SK-N-MC (cell line): Measurements from ENCODE around the gene CDC42EP1.

Source experiments
- DNase-seq: peaks from one replicate; pipeline ENCODE4 v3.0.0-alpha.2; 2011; ENCODE audit warnings: low read depth, low spot score
- H3K27ac ChIP-seq: fragments of 200-600 bp; sonication (generic); 2 replicates; pipeline ENCODE4 v1.5.1; 2016; ENCODE audit warnings: mixed run types
- H3K36me3 ChIP-seq: fragments of 200-600 bp; sonication (generic); 2 replicates; pipeline ENCODE4 v1.6.1; 2017; ENCODE audit warnings: antibody characterized with exemption, low read length, mixed read lengths; ENCODE audit not compliant: insufficient read depth
- H3K4me3 ChIP-seq: fragments of 200-600 bp; sonication (generic); 2 replicates; pipeline ENCODE4 v1.5.1; 2016
- H3K9ac ChIP-seq: fragments of 200-600 bp; sonication (generic); 2 replicates; pipeline ENCODE4 v1.8.0; 2017; ENCODE audit warnings: mixed run types, mixed read lengths; ENCODE audit not compliant: insufficient read length
- H3K9me3 ChIP-seq: fragments of 200-600 bp; sonication (generic); 2 replicates; pipeline ENCODE4 v1.6.1; 2017; ENCODE audit warnings: low read depth, mild to moderate bottlenecking, antibody characterized with exemption, low read length, moderate library complexity, mixed read lengths
- EZH2 ChIP-seq: fragments of 200-600 bp; sonication (generic); IDR thresholded peaks from one replicate; pipeline ENCODE4 v1.6.1; 2017; ENCODE audit warnings: antibody characterized with exemption
- FOXP2 ChIP-seq: optimal IDR thresholded peaks from 2 replicates; pipeline ENCODE3; 2011; ENCODE audit warnings: mild to moderate bottlenecking, moderate library complexity; ENCODE audit not compliant: insufficient read depth; ENCODE audit errors: extremely low read length, control extremely low read depth
- POLR2AphosphoS5 ChIP-seq: IDR thresholded peaks from 2 replicates; pipeline ENCODE4 v1.6.1; 2012; ENCODE audit warnings: mild to moderate bottlenecking, low read depth, low read length, borderline replicate concordance

CDC42EP1 gene, protein sequence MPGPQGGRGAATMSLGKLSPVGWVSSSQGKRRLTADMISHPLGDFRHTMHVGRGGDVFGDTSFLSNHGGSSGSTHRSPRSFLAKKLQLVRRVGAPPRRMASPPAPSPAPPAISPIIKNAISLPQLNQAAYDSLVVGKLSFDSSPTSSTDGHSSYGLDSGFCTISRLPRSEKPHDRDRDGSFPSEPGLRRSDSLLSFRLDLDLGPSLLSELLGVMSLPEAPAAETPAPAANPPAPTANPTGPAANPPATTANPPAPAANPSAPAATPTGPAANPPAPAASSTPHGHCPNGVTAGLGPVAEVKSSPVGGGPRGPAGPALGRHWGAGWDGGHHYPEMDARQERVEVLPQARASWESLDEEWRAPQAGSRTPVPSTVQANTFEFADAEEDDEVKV

DNA sequence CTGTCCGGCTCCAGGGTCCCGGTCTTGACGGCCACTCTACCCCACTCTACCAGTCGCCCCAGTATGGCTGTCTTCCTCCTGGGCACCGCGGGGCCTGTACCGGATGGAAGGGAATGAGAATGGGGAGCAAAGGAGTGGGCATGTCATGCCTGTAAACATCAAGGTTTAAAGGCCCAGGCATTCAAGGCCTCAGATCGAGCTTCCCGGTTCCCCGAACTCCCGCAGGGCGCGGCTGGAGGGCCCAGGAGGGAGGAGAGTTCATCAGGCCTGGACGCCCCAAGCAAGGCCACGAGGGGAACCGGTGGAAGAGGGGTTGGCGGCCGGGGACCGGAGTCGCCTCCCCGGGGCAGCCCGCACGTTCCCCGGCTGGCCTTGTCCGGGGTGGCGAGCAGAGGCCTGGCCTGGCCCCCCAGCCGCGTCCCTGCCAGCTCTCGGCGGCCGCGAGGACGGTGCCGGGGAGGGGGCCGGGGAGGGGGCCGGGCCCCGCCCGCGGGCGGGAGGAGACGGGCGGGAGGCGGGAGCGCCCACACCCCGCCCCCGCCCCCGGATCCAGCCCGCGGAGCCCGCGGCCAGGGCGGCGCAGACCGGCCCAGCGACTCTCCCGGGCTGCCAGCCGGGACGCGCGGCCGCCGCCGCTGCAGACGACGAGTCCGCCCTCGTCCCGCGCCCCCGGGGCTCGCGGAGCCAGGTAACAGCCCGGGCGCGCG, at the start of gene CDC42EP1:
CDC42EP1 (plus strand) TSS at position 580 of the 707 bp plus-strand sequence. CDS start 5,870 bp downstream, outside the sequence.
- TF ChIP-seq EZH2 (no peak), FOXP2 (no peak), POLR2AphosphoS5 (no peak)
- Histone ChIP-seq H3K27ac (no peak within 1 kb of the TSS), H3K4me3 (peak within 1 kb of the TSS; percentile 75), H3K9me3 (no peaks in the 10 kb centered on the region), H3K9ac (peak within 1 kb of the TSS; percentile 15), H3K36me3 (no peaks in the 10 kb centered on the region)
- DNase-seq = no peak

DNA sequence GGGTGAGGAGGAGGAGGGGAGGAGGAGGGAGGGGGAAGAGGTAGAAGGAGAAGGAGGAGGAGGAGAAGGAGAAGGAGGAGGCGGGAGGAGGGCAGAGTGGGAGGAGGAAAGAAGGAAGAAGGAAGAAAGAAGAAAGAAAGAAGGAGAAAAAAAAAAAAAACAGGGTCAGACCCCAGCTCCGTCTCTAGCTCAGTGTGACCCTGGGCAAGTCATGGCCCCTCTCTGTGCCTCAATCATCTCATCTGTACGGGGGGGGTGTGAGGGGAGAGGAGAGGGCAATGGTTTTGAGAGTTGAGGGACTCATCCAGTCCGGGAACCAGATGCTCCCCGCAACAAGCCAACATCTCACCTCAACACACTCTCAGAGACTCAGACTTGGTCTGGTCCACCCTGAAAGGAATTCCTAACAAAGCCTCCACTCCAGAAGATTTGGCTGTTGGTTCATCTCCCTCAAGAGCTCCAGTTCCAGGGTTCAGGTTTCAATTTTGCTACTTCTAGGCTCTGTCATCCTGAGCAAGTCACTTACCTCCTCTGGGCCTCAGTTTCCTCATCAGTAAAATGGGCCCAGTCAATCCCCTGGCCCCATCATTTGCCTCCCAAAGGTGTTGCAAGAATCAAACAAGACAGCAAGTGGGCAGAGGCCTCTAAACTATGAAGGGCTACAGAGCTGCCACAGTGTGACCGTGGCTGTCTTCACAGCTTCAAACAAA, 48.7 kb upstream of the CDC42EP1 start:
- Histone ChIP-seq H3K9ac (no peak overlapping the region), H3K36me3 (no peaks in the 10 kb centered on the region), H3K9me3 (no peaks in the 10 kb centered on the region), H3K4me3 (no peak overlapping the region), H3K27ac (no peak overlapping the region)
- no peak for DNase-seq
- TF ChIP-seq EZH2 (no peak), POLR2AphosphoS5 (no peak), FOXP2 (no peak)

DNA sequence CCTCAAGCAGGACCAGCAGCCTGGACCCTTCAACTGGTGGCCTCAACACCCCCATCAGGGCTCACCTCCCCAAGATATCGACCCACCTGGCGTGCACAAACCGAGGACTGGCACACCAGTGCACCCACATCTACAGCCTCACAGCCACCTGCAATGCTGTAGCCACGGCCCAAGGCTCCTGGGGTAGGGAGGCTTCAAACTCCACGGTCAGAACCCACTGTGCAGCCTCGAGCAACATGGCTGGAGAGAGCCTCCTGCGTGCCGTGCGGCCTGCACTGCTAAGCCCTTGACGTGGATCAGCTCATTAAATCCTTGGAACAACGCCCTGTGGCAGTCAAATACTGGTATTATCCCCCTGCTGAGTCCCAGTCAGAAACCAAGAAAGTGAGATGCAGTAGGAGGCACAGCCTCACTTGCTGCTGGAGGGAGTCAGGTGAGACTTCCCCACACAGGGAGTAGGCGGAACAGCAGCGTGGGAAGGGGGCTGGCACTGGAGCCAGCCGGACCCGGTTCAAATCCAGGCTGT, 45.7 kb upstream of the CDC42EP1 start:
- no peak for DNase-seq
- Histone ChIP-seq H3K9me3 (no peaks in the 10 kb centered on the region), H3K36me3 (no peaks in the 10 kb centered on the region), H3K27ac (no peak overlapping the region), H3K4me3 (no peak overlapping the region), H3K9ac (no peak overlapping the region)
- TF ChIP-seq FOXP2 (no peak), POLR2AphosphoS5 (no peak), EZH2 (no peak)

DNA sequence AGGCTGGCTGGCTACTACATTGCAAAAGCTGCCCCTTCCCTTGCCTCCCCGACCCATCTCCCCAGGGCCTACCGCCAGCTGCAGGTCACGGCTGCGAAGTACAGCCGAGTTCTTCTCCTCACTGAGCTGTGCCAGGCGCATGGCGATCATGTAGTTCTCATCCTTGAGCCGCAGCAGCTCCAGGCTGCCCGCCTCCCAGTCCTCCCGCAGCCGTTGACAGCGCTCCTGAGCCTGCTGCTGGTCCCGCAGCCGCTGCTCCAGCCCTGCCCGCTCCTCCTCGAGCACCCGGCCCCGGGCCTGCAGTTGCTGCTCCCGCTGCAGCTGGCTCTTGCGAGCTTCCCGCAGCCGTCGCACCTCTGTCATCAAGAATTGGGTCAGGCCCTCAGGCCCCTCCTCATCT, 44.4 kb upstream of the CDC42EP1 start:
- Histone ChIP-seq H3K9me3 (no peaks in the 10 kb centered on the region), H3K36me3 (no peaks in the 10 kb centered on the region), H3K4me3 (no peak overlapping the region), H3K27ac (no peak overlapping the region), H3K9ac (no peak overlapping the region)
- DNase-seq = no peak
- no peak for TF ChIP-seq POLR2AphosphoS5
- TF ChIP-seq EZH2 = no peak
- no peak for TF ChIP-seq FOXP2

DNA sequence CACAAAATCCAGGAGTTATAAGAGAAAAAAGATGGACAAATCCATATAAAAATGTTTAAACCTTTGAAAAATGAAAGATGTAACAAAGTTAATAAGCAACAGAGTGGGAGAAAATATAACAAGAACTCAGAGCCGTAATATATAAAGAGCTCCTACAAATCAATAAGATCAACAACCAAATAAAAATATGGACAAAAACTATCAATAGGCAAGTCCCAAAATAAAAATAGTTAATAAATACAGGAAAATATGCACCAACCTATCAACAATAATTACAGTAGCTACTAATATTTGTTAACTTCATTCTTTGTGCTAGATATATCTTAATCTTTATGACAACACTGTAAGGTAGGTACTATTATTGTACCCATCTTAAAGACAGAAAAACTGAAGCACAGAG, 43.8 kb upstream of the CDC42EP1 start:
- DNase-seq = no peak
- Histone ChIP-seq H3K4me3 (no peak overlapping the region), H3K9ac (no peak overlapping the region), H3K36me3 (no peaks in the 10 kb centered on the region), H3K27ac (no peak overlapping the region), H3K9me3 (no peaks in the 10 kb centered on the region)
- TF ChIP-seq FOXP2 (no peak), POLR2AphosphoS5 (no peak), EZH2 (no peak)

DNA sequence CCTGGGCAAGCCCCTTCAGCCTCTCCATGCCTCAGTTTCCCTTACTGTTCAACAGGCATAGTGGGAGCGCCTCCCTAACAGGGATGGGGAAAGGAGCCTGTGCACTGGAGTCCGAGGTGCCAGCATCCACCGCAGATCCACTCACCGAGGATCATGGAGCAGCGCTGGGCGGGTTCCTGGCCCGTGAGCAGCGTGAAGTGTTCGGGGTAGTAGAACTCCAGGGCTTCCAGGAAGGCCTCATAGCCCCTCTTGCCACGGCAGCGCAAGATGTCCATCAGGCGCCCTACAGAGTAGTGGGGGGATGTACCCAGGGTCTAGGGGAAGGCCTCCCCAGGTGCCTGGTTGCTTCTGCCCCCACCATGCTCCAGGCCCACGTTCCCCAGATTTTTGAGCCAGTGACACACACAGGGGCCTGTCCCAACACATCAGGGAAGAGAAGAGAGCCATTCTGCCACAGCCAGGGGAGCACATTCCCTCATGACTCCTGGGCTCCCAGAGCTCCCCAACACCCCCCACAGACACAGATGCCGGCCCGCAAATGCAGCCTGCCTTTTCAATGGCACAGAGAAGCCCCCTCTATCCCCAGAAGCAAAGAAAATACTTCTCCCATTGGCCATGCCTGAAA, 42.3 kb upstream of the CDC42EP1 start:
- Histone ChIP-seq H3K4me3 (no peak overlapping the region), H3K9me3 (no peaks in the 10 kb centered on the region), H3K9ac (no peak overlapping the region), H3K27ac (no peak overlapping the region), H3K36me3 (no peaks in the 10 kb centered on the region)
- no peak for DNase-seq
- no peak for TF ChIP-seq EZH2
- TF ChIP-seq POLR2AphosphoS5 = no peak
- no peak for TF ChIP-seq FOXP2

DNA sequence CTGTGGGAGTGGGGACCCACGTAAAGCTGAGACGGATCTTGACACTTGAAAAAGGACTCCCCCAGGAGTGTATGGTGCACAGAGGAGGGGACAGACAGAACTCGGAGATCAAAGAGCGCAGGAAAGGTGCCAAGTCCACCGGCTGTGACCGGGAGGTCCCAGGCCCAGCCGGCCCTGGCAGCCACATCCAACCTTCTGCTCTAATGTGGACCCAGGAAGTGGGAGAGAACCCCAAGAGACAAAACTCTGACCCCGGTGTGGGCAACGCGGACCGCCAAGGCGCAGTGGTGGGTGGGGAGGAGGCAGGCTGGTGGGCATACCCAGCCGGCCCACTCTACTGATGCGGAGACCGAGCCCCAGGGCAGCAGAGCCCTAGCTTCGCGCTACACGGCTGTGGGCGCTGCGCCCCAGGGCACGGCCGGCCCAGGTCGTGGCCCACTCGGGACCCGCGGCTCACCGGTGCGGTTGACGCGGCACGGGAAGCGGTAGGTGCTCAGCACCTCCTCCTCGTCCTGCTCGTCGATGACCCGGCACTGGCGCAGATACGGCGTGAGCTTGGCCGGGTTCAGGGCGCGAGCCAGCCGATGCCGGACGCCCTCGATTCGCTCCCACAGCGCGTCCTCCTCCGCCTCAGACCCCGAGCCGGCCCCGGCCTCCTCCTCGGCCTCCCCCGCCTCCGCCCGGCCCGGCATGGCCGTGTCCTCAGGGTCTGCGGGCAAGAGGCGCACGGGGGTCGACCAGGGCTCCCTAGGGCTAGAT, 41.6 kb upstream of the CDC42EP1 start:
- H3K27ac ChIP-seq = no peak overlapping the region
- no peaks in the 10 kb centered on the region for H3K9me3 ChIP-seq
- H3K9ac ChIP-seq = no peak overlapping the region
- H3K4me3 ChIP-seq = no peak overlapping the region
- no peaks in the 10 kb centered on the region for H3K36me3 ChIP-seq
- TF ChIP-seq EZH2 (peak; percentile 70), FOXP2 (no peak)
- DNase-seq = no peak
